Activated CD8-positive, alpha-beta memory T cell treated with anti-CD3 and anti-CD28 coated beads, Interleukin-2, amount 10 ng/mL, durations not matched to agents 7 days and 5 days (primary cell): ENCODE data around the gene BDH1. TPM values are rescaled to one million over a fixed set of nuclear protein-coding genes. Genes with fewer than 3 reads are reported as not detected.
"Not testable (repeated sequence)": the region's sequence is repeated elsewhere in the genome, so short reads cannot be mapped to it uniquely, and the experiment has no call there.

Experiments
- ATAC-seq: fragments of 150-1000 bp; cut with Tn5 transposase; one replicate; pipeline ENCODE4 v1.10.0; 2021; ENCODE audit warnings: moderate library complexity
- CTCF ChIA-PET: fragments of 350-600 bp; sonication (Branson Sonifier 250); formaldehyde crosslinking; loops from one replicate; lab custom pipeline; 2021; ENCODE audit warnings: antibody characterized with exemption; lab: Charles Lee
- DNase-seq: peaks from one replicate; pipeline ENCODE4 v3.0.0-alpha.2; 2020
- H3K27ac Mint-ChIP-seq: one replicate; pipeline ENCODE4 v1.8.0; 2021; ENCODE audit warnings: mild to moderate bottlenecking, mixed read lengths
- H3K27me3 Mint-ChIP-seq: one replicate; pipeline ENCODE4 v1.8.0; 2021; ENCODE audit warnings: mixed read lengths
- H3K36me3 Mint-ChIP-seq: one replicate; pipeline ENCODE4 v1.8.0; 2021; ENCODE audit warnings: mild to moderate bottlenecking, mixed read lengths
- H3K4me1 Mint-ChIP-seq: one replicate; pipeline ENCODE4 v1.8.0; 2021; ENCODE audit warnings: mixed read lengths
- H3K4me3 Mint-ChIP-seq: one replicate; pipeline ENCODE4 v1.8.0; 2021; ENCODE audit warnings: mild to moderate bottlenecking, moderate library complexity, mixed read lengths
- H3K9me3 Mint-ChIP-seq: one replicate; pipeline ENCODE4 v1.8.0; 2022; ENCODE audit warnings: low read depth, mixed read lengths
- total RNA-seq, 2 experiments: library from RNA; stranded (reverse); gene quantifications; one replicate each; pipeline ENCODE4 v1.2.3, GENCODE V29; 2021

Gene BDH1
- total RNA-seq, 2 experiments from 2014 or later: 75.8 to 80.9 TPM

DNA sequence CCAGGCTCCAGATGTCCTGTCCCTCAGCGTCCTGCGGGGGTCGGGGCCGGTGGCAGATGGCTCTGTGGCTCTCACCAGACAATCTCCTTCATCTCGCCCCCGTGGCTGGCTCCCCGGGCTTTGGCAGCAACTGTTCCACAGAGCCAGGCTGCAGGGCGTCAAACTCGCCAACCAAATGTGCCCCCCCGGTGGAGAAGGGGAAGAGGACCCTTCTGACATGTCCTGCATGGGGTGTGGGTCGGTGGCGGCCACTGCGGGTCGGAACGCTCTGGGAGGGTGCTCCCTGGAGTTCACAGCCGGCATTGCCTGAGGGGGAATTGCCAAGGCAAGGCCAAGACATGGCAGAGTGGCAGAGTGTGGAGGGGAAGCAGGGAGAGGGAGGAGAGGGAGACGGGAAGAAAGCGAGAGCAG lies 36.0 kb downstream of the BDH1 start:
- CTCF ChIA-PET: no interaction called here
- no peak for DNase-seq
- no peak for ATAC-seq
- H3K27me3 Mint-ChIP-seq: no peaks in the 10 kb centered on the region
- H3K9me3 Mint-ChIP-seq: peaks cover 3% of the 10 kb centered on the region
- H3K36me3 Mint-ChIP-seq: peaks cover 49% of the 10 kb centered on the region
- no peak overlapping the region for H3K27ac Mint-ChIP-seq
- H3K4me1 Mint-ChIP-seq: peaks cover 15% of the 10 kb centered on the region
- H3K4me3 Mint-ChIP-seq: no peak overlapping the region

DNA sequence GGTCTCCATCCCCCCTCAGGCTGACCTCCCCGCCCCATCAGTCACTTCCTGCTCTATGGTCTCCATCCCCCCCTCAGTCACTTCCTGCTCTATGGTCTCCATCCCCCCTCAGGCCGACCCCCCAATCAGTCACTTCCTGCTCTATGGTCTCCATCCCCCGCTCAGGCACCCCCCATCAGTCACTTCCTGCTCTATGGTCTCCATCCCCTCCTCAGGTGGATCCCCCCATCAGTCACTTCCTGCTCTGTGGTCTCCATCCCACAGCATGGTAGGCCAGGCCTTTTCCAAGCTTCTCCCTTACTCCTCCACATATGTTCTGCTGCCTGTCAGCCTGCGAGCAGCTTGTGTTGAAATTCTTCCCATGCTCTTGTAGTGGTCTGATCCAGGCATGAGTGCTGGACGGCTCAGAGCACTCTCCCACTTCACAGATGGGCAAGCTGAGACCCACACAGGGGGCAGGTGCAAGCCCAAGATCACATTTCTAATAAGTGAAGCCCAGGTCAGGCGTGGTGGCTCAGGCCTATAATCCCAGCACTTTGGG lies 36.8 kb downstream of the BDH1 start:
- peak overlapping the region; percentile 78 for H3K27ac Mint-ChIP-seq
- H3K36me3 Mint-ChIP-seq: peaks cover 52% of the 10 kb centered on the region
- no peaks in the 10 kb centered on the region for H3K27me3 Mint-ChIP-seq
- CTCF ChIA-PET: no interaction called here
- H3K9me3 Mint-ChIP-seq: peaks cover 3% of the 10 kb centered on the region
- DNase-seq (peak; percentile 58), ATAC-seq (peak; percentile 31)
- H3K4me1 Mint-ChIP-seq: peaks cover 15% of the 10 kb centered on the region
- no peak overlapping the region for H3K4me3 Mint-ChIP-seq

GRCh38 chr3:197517922-197518683 lies 37.7 kb downstream of the BDH1 start:
- H3K4me1 Mint-ChIP-seq: peaks cover 15% of the 10 kb centered on the region
- H3K27me3 Mint-ChIP-seq, ATAC-seq, H3K27ac Mint-ChIP-seq, H3K9me3 Mint-ChIP-seq, DNase-seq, CTCF ChIA-PET, H3K4me3 Mint-ChIP-seq: not testable (repeated sequence)
- H3K36me3 Mint-ChIP-seq: peaks cover 57% of the 10 kb centered on the region

DNA sequence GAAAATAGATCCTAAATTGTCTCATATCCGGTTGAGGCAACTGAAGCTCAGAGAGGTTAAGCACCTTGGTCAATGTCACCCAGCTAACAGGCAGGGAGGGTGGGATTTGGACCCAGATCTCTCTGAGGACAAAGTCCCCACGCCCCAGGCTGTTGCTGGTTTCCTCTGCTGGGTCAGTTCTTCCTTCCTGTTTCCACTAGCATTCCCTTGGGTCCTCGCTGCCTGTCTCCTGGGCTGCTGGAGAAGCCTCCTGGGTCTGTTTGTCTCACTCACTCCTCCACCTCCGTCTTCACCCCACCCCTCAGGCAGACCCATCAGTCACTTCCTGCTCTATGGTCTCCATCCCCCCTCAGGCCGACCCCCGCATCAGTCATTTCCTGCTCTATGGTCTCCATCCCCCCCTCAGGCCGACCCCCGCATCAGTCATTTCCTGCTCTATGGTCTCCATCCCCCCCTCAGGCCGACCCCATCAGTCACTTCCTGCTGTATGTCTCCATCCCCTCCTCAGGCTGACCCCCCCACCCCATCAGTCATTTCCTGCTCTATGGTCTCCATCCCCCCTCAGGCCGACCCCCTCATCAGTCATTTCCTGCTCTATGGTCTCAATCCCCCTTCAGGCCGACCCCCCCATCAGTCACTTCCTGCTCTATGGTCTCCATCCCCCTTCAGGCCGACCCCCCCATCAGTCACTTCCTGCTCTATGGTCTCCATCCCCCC lies 38.7 kb downstream of the BDH1 start:
- peak; percentile 17 for ATAC-seq
- H3K27me3 Mint-ChIP-seq, DNase-seq, CTCF ChIA-PET, H3K9me3 Mint-ChIP-seq, H3K4me3 Mint-ChIP-seq: not testable (repeated sequence)
- Mint-ChIP-seq H3K4me1 (peaks cover 15% of the 10 kb centered on the region), H3K36me3 (peaks cover 53% of the 10 kb centered on the region), H3K27ac (peak overlapping the region; percentile 87)

DNA sequence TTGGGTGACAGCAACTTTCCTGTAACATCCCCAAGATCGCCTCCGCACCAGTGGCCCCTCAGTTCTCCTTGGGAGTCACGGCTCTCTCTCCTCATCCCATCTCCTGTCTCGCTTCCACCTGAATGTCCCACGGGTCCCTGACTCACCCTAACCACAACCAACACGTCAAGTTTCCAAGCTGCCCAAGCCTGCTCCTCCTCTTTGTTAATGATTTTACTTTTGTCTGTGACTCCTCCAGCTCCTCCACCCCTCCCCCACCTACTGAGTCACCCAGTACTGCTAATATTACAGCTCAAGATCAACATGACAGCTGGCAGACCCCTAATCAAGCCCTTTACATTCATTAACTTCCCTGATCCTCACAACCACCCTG lies 39.3 kb downstream of the BDH1 start:
- ATAC-seq (peak; percentile 27), DNase-seq (no peak)
- Mint-ChIP-seq H3K27ac (peak overlapping the region; percentile 87), H3K9me3 (peaks cover 3% of the 10 kb centered on the region), H3K36me3 (peaks cover 48% of the 10 kb centered on the region), H3K4me3 (no peak overlapping the region), H3K4me1 (peaks cover 15% of the 10 kb centered on the region), H3K27me3 (no peaks in the 10 kb centered on the region)
- CTCF ChIA-PET: no interaction called here

GRCh38 chr3:197514786-197515355 lies 40.9 kb downstream of the BDH1 start:
- DNase-seq (no peak), ATAC-seq (no peak)
- Mint-ChIP-seq H3K9me3 (peaks cover 3% of the 10 kb centered on the region), H3K36me3 (peaks cover 34% of the 10 kb centered on the region), H3K27me3 (no peaks in the 10 kb centered on the region), H3K27ac (peak overlapping the region; percentile 13), H3K4me1 (peaks cover 15% of the 10 kb centered on the region), H3K4me3 (no peak overlapping the region)
- CTCF ChIA-PET: interaction anchor here (0.9 to 1.2 kb wide), 2 partner anchors 11 to 290 kb away, joined by 3 to 4 read pairs; no protein-coding TSS in a partner anchor

DNA sequence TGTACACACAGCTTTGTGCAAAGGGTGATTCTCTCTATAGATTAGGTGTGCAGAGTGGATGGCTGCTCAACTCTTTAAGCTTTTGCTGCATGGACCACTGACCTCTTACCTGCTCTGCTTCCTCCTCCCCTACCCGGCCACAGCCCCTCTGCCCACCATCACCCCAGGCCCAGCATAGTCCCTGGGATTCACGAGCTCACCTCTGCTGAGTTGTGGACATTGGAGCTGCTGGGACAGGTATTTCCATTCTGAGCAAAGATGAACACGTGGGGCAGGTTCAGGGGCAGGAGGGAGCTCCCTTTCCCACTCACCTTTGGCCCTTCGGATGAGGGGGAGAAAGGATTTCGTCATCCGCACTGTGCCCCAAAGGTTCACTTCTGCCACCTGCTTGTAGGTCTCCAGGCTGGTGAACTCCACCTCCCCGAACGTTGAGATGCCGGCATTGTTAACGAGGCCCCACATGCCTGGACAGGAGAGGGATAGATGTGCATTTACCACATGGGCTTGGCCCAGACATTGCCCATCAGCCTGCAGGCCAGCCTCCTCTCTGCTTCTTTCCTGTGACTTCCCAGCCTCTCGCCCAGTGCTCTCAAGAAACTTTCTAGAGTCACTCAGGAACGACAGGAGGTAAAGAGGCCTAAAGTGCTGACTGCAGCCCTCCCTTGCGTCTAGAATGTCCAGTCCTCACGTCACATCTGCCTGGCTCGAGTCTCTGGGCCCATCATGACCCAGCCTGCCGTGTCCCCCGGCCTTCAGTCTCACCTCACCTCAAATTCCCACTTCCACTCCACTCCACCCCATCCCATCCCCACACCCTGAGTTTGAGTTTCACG lies 41.6 kb downstream of the BDH1 start:
- CTCF ChIA-PET: interaction anchor here (0.9 to 1.4 kb wide), 3 partner anchors 11 to 290 kb away, joined by 3 to 4 read pairs (median 3); no protein-coding TSS in a partner anchor
- peaks cover 31% of the 10 kb centered on the region for H3K36me3 Mint-ChIP-seq
- peaks cover 3% of the 10 kb centered on the region for H3K9me3 Mint-ChIP-seq
- ATAC-seq (no peak), DNase-seq (no peak)
- H3K27ac Mint-ChIP-seq: peak overlapping the region; percentile 13
- H3K27me3 Mint-ChIP-seq: no peaks in the 10 kb centered on the region
- H3K4me3 Mint-ChIP-seq: no peak overlapping the region
- peaks cover 14% of the 10 kb centered on the region for H3K4me1 Mint-ChIP-seq

- Mint-ChIP-seq H3K36me3 (peaks cover 28% of the 10 kb centered on the region), H3K4me1 (peaks cover 11% of the 10 kb centered on the region), H3K4me3 (no peak overlapping the region), H3K27me3 (no peaks in the 10 kb centered on the region), H3K9me3 (no peaks in the 10 kb centered on the region), H3K27ac (no peak overlapping the region)
- CTCF ChIA-PET: interaction anchor here (1.4 to 1.6 kb wide), 2 partner anchors 10 to 256 kb away, joined by 3 to 6 read pairs; no protein-coding TSS in a partner anchor
- ATAC-seq: no peak
- no peak for DNase-seq
These were observed 42.8 kb downstream of the BDH1 start for GRCh38 chr3:197512691-197513571.

DNA sequence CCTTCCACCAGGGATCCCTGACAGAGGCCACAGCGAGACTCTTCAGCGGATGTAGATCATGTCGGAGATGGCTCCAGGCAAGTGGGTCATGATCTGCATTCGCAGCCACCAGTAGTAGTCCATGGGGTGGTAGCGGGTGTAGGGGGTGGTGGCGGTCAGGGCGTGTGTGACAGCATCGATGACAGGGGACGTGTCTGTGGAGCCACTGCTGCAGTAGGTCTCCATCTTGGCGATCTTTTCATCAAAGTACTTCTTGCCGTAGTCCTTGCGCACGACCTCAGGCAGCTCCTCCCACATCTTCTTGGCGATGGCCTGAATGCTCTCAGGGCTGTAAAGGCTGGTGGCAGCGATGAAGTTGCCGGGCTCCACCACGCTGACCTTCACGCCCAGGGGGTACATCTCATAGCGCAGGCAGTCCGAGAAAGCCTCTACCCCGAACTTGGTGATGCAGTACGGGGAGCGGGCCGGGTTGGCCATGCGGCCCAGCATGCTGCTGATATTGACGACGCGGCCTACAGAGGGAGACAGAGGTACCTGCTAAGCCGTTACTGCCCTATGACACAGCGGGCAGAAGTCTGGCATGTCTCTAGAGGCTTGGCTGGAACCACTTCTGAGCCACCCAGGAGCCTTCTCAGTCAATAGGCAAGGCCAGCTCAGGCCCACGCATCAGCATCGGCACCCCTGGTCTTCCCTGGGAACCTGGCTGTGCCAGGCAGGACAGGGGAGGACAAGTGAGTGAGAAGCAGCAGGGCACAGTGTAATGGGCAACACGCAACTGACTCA lies 43.7 kb downstream of the BDH1 start:
- H3K4me1 Mint-ChIP-seq: peaks cover 11% of the 10 kb centered on the region
- H3K27me3 Mint-ChIP-seq: no peaks in the 10 kb centered on the region
- no peaks in the 10 kb centered on the region for H3K9me3 Mint-ChIP-seq
- ATAC-seq (no peak), DNase-seq (no peak)
- CTCF ChIA-PET: interaction anchor here (1.1 to 1.6 kb wide), 2 partner anchors 11 to 255 kb away, joined by 3 to 6 read pairs; no protein-coding TSS in a partner anchor
- H3K36me3 Mint-ChIP-seq: peaks cover 28% of the 10 kb centered on the region
- H3K27ac Mint-ChIP-seq: no peak overlapping the region
- H3K4me3 Mint-ChIP-seq: no peak overlapping the region

DNA sequence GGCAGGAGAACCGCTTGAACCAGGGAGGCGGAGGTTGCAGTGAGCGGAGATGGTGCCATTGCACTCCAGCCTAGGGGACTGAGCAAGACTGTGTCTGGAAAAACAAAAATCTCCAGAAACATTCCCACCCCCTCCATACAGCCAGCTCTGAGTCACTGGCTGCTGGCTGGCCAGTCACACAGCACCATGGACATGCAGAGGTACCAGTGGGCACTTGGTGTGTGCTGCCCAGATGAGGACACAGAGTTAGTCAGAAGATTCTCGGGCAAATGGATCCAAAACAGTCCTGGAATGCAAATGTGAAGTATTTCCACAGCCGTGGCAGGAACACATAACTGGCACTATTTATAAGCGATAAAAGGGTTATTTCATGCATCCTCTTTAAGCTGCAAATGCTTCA lies 44.6 kb downstream of the BDH1 start:
- H3K36me3 Mint-ChIP-seq: peaks cover 19% of the 10 kb centered on the region
- no peak overlapping the region for H3K4me3 Mint-ChIP-seq
- peaks cover 3% of the 10 kb centered on the region for H3K4me1 Mint-ChIP-seq
- no peak overlapping the region for H3K27ac Mint-ChIP-seq
- CTCF ChIA-PET: interaction anchor here (1.1 to 2.8 kb wide), 2 partner anchors 11 to 254 kb away, joined by 3 to 20 read pairs; no protein-coding TSS in a partner anchor
- no peak for DNase-seq
- no peaks in the 10 kb centered on the region for H3K9me3 Mint-ChIP-seq
- H3K27me3 Mint-ChIP-seq: no peaks in the 10 kb centered on the region
- no peak for ATAC-seq

GRCh38 chr3:197510642-197511018 lies 45.1 kb downstream of the BDH1 start:
- Mint-ChIP-seq H3K27ac (no peak overlapping the region), H3K4me1 (no peaks in the 10 kb centered on the region), H3K36me3 (peaks cover 15% of the 10 kb centered on the region), H3K9me3 (no peaks in the 10 kb centered on the region), H3K27me3 (no peaks in the 10 kb centered on the region), H3K4me3 (no peak overlapping the region)
- no peak for ATAC-seq
- no peak for DNase-seq
- CTCF ChIA-PET: interaction anchor here (1.1 to 2.8 kb wide), 6 partner anchors 10 to 287 kb away, joined by 3 to 20 read pairs (median 4); no protein-coding TSS in a partner anchor
